Occipital lobe (tissue), 2 donors: ENCODE measurements around the gene CSNK1G3. TPM values are rescaled to one million over a fixed set of nuclear protein-coding genes. Genes with fewer than 3 reads are reported as not detected.

Source experiments
- DNase-seq: peaks from one replicate; lab custom pipeline; 2025; lab: John Stamatoyannopoulos, UW
- total RNA-seq: library from RNA; depleted of rRNA; stranded (reverse); fragments of >200 nt; gene quantifications from one replicate; pipeline ENCODE4 v1.2.3, GENCODE V29; 2014

Gene CSNK1G3
- total RNA-seq, 1 donor from 2014 or later, result 228 TPM

DNA sequence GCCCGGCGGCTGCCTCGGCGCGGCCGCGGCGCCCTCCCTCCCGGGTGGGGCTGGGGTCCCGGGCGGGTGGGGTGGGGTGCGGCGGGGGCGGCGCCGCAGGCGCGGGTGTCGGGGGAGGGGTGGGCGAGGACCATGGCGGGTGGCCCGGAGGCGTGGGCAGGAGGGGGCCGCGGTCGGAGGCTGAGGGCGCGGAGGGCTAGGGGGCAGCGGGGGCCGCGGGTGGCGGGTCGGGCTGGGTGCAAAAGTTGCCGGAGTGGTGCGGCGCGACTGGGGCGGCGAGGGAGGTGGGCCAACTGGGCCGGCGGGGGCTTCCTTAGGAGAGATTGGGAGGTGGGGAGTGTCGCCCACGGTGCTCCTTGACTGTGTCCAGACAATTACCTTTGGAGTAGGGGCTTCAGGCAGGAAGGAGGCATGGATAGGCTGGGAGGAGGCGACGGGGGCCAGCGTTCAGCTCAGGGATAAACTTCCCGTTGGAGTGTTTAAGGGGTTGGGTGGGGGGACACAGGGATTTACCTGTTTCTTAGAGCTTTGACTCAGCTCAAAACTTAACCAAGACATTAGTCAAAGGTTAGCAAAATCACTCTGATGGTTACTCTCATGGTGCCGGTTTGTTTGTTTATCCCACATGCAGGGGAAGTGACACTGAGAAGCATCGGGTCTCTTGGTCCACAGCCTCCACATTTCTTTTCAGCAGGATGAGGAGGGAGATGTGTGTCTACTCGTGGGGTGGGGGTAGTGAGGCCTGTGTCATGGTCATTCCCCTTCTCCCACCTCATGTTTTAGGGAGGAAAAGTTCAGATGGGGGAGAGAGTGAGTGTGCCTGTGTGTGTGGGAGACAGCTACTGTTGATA, 859 bp downstream of the CSNK1G3 start:
- no peak for DNase-seq

DNA sequence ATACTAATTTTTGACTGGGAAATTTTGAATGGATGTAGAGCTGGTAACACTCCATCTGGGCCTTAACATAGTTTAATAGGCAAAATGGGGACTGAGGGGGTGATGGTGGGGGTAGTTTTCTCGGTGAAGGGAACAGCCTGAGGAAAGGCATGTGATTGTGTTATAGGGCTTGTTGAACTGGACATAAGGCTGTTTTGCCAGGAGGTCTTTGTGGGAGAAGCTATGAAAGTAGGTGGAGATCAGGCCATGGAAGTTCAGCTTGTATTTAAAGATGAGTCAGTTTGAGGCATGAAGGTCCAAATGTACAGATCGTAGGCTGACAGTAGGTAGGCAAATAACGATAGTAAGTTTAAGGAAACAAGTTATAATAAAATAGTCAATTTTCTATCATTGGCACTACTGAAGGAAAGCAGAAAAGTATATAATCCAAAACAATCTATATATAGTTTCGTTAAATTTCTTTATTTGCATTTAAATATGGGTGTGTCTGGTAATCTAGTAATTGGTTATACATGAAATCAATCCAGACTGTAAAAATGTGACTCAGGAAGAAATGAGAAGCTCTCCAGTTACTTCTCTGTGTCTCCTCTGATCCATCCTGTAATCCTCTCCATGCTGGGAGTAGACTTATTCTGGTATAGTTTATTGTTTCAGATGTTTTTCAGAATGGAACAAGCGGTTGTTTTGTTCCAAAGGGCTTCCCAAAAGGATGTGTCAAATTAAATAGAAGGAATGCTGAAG, 2.8 kb downstream of the CSNK1G3 start:
- DNase-seq, result no peak

DNA sequence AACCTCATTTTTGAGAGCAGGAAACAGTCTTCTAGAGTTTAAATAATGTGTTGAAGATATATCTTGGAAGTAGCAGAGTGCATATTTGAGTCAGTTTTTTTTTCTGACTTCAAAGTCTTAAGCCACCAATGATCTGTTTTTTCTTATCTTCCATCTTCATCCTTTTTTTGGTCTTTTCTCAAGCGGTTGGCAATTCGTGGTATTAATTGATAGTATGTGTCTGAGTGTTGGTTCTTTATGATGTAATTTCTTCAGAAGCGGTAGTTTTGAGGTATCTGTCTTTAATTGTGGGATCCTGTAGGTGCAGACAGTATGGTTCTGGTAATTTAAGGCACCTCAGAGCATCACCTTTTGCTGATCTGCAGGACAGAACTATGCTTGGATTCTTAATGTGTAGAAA, 3.9 kb downstream of the CSNK1G3 start:
- DNase-seq, result no peak

DNA sequence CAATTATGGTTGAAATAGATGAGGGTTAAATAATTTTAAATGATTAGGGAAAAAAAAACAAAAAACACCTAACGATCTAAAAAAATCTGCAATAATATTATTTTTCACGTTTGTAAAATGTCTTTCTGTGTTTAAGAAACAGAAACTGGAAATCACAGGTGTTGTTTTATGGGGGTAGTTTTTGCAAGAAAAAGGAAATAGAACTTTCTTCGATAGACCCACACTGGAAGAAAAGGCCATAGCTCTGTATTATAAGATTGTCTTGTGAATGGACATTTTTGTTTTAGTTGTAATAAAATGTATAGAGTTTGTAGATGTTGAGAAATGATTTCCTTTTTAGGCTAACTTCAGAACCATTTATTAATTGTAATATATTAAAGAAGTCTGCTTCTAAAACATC, 5.5 kb downstream of the CSNK1G3 start:
- no peak for DNase-seq

DNA sequence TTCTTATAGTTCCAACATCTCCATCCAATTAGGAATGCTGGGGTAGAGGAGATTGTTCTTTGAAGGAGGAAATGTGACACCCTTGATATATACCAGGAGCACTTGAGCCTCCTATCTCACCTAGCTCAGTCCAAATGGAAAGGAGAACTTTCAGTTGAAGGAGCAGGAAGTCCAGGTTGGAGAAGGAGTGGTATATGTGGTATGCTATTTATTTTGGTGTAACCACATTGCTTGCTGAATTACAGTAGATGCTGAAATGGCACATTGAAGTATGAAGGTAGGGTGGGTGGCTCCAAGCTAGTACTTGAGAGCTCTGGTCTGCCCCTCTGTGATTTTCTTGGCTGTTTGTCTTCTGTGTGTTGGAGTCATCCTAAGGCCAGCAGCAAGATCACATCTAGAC, 6.1 kb downstream of the CSNK1G3 start:
- DNase-seq, result no peak

DNA sequence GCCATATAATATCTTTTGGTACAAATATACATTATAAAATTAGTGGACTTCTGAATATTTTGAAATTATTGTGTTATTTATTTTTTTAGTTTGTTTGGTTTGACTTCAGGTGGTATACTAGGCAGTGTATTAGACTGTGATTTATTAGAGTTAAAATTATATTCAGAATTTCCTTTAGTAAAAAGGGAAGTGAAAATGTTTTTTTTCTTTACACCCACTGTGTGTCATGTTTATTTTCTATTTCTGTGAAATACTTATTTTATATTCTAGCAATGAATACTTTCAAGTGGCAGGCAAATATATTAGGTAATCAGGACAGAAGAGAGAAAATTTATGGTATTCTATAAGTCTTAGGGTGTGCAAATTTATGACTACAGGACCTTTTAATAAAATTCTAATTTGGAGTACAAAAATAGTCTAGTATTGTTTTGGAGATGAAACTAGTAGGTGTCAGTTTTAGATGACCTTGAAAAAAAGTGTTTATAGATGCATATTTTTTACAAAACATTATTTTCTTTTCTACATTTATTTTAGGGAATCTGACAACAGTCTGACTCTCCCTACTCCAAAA, 8.8 kb downstream of the CSNK1G3 start:
- no peak for DNase-seq

DNA sequence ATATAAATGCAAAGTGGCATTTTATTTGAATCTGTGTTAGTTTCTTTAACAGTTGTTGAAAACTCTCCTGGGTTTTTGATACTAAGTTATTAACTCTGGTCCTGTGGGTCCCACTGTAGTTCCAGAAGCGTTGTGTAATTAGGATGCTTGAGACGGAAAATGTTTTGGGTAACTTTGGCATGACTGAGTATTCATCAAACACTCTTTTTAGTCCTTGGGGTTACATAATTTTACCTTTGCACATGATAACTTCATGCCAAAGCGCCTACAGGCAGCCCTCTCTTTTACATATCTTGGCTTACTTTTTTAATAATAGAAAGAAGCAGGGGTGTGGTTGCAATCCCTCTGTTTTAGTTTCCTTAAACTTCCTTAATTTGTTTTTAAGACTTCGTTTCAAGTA, 12.2 kb downstream of the CSNK1G3 start:
- DNase-seq, result no peak

DNA sequence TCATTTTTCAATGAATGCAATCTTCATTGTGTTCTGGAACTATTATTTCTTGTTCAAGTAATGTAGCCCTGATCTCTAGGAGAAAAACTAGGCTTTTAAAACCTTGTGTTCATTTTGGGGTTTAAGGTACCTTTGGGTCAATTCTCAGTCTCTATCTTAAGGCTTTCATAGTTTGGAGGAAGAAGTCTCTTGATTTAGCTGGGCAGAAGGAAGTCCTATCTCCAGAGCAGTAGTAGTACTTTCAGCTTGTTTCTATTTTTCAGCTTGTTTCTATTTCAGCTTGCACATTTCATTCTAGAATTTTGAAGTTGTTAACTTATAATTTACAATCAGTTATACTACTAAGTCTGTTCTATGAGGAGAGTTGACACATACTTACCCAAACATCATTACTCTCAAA, 15.2 kb downstream of the CSNK1G3 start:
- no peak for DNase-seq

DNA sequence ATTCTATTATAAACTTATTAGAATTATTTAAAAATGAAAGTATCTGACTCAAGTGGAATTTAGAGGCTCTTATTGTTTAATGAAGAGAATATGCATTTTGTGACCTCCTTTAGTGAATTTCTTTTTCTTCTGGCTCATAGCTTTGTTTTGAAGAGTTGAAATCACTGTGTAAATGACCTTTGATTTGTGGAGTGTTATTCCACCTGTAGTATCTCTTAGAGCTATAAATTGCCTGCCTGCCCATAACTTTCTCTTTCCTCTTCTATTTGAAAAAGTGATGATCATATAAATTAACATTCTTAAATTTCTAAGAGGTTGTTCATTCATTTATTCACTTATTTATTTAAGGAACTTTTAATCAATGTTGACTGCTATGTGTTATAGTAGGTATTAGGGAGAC, 16.1 kb downstream of the CSNK1G3 start:
- no peak for DNase-seq

DNA sequence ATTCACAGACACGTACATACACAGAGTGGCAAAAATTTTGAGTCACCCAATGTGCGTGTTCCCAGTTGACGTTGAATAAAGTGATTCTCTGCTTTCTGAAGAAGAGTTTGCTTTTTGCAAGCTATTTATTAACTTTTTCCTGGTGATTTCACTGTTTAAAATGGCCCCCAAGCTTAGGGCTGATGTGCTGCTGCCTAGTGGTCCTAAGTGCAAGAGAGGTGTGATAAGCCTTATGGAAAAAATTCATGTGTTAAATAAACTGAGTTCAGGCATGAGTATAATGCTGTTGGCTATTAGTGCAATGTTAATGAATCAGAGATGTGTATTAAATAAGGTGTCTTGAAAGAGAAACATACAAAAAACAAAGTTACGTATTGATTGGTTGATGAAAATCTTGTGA, 16.9 kb downstream of the CSNK1G3 start:
- no peak for DNase-seq

DNA sequence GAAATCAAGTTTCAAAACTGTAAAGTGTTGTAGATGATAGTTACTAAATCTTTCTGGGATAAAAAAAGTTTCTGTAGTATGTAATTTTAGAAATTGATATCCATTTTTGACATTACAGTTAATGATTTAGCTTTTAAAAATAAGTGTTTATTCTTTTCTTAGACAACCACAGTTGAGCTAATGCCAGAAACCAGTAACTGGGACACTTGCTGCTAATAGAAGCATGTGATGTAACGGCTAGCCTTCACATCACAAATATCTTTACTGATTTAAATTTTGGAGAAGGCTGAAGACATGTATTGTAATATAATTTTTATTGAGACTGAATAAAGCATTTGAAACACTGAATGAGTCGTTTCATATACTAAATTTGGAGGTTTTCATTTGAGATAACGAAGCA, 18.8 kb downstream of the CSNK1G3 start:
- no peak for DNase-seq

DNA sequence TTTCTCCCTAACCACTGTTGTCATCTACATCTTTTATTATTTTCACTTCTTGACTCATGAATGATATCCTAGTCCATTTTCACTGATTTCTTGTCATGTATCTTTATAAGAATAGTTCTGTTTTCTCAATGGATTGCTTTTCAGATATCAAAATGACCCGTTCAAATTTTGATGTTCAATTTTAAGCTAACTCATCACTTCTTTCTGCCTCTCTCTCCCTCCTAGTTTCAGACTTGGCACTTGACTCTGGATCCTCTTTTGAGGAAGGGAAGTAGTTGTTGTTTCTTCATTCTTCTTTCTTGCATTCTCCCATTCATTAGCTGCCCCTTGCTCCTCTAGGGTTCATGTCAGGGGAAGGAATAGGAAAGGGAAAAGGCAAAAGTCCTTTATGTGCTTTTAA, 23.7 kb downstream of the CSNK1G3 start:
- no peak for DNase-seq

DNA sequence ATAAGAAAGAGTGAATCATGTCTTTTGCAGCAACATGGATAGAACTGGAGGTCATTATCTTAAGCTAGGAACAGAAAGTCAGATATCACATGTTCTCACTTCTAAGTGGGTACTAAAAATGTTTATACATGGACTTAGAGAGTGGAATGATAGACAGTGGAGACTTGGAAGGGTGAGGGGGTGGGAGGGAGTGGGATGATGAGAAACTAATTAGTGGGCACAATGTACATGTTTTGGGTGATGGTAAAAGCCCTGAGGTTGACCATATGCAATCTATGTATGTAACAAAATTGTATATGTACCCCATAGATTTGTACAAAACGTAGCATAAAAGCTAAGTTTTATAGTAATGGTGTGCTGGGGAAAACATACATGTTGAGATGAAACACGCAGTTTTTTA, 25.3 kb downstream of the CSNK1G3 start:
- no peak for DNase-seq

DNA sequence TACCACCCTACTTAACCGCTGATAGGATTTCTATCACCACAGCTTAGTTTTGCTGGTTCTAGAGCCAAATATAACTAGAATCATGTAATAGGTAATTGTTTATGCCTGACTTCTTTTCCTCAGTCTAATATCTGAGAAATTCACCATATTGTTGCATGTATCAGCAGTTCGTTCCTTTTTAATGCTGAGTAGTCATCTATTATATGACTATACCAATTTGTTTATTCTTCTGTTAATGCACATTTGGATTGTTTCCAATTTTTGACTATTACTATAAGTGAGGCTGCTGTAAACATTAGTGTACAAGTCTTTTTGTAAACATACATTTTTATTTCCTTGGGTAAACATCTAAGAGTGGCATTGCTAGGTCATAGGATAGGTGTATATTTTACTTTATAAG, 25.9 kb downstream of the CSNK1G3 start:
- no peak for DNase-seq

DNA sequence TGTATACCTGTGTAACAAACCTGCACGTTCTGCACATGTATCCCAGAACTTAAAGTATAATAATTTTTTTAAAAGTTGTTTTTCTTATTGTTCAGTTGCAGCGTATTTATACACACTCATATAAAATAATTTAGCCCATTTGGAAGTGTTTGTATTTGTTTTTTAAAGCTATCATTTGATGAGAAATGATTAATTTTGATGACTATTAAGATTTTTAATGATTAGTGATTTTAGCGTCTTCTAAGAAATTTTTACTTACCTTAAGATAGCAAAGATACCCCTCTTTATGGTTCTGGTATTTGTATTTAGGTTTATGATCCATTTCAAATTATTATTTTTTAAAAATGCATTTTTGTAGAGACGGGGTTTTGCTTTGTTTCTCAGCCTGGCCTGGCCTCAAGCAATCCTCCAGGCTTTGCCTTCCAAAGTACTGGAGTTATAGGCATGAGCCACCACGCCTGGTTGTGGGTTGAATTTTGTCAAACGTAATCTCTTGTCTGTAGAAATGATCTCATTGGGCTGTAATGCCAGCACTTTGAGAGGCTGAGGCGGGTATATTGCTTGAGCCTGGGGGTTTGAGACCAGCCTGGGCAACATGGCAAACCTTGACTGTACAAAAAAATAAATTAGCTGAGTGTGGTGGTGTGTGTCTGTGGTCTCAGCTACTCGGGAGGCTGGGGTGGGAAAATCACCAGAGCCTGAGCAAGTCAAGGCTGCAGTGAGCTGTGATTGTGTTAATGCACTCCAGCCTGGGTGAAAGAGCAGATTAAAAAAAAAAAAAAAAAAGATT, 26.9 kb downstream of the CSNK1G3 start:
- DNase-seq, result no peak

DNA sequence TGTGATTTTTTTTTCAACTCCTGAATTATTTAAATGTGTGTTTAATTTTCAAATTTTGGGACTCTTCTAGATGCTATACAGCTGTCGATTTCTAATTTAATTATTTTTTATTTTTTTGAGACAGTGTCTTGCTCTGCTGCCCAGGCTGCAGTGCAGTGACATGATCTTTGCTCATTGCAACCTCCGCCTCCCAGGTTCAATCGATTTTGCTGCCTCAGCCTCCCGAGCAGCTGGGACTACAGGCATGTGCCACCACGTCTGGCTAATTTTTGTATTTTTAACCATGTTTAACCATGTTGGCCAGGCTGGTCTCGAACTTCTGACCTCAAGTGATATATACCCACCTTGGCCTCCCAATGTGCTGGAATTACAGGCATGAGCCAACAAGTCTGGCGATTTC, 28.6 kb downstream of the CSNK1G3 start:
- no peak for DNase-seq

DNA sequence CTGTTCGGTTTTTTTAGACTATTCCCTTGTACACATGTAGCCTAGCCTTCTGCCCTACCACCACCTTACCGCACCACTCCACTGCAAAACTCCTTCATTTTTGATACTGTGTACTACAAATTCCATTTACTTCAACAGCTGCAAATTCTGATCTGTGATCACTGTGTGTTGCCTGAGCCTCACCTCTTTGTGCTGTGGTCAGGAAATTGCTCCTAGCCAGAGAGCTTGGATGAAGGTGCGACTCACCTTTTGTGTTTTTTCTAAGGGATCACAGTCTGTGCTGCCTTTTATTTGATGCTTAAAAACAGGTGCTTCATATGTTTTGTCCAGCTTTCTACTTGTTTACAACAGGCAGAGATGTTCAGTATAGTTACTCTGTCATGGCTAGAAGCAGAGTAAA, 31.5 kb downstream of the CSNK1G3 start:
- DNase-seq, result no peak

DNA sequence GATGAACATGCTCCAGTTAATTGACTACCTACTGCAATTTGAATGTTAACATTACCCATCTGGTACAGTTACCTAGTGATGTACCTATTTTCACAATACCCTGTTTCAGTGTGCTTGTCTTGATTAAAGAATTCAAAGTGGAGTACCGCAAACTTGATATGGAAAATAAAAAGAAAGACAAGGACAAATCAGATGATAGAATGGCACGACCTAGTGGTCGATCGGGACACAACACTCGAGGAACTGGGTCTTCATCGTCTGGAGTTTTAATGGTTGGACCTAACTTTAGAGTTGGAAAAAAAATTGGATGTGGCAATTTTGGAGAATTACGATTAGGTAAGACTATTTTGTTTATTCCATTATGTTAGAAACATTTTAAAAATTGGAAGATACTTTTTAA, 33.5 kb downstream of the CSNK1G3 start:
- DNase-seq, result no peak

DNA sequence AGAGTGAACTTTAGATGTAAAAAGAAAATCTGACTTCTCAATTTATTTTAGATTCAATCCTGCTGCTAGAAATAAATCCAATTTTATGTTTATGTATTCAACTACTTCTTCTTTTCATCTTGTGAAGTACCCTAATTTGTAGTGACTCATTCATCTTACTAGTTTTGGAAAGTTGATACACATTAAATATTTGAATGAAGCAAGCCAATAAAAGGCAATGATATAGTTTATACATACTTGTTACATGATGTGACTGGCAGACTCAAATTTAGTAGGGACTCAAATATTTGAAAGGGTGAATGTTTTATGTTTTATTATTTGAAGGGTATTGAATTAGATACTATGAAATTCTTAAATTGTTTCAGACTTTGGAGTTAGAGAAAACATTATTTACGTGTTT, 34.7 kb downstream of the CSNK1G3 start:
- DNase-seq, result no peak

DNA sequence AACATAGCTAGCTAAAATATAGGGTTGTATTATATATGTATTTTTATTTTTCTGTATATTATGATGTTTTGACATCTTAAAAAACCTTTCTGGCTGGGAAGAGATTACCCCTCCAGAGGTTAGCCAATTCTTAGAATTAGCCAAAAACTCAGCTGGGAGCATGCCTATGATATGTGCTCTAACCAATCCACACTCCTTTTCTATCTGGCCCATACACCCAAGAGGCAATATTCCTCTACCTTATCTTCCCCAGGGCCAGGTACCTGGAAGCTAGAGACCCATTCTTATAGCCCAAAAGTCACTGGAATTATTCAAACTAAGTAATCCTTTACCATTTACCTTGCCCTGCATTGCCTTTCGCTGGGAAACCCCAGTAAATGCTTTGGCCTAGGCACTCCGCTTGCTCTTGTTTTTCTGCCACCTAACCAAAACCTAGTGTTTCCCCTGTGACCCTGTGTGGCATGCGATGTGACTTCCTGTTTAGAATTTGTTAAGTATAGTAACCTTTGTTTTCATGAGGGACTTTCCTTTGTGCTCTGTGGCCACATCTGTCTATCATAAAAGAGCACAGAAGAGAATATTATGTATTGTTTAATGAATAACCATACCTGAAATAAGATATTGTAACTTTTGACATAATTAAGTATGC, 37.4 kb downstream of the CSNK1G3 start:
- DNase-seq, result no peak

DNA sequence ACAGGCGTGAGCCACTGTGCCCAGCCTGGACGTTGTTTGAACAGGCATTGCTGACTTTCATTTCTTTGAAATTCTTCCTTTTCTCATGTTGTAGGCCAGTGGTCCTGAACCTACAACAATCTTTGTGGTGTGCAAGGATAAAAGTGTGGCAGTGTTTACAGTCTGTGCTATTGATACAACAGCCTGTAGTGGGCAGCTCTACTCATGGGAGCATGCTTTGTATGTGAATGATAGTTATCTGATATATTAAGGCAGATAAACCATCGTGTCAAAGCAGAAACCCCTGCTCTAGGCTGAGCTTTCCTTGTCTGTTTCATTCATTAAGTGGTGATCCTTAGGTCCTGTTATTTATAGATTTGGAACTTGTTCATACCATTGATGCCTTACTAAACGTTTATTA, 42.6 kb downstream of the CSNK1G3 start:
- no peak for DNase-seq
